Upper lobe of left lung (tissue), 4 donors: Measurements from ENCODE around the gene ADCY9.

Experiments used
- CTCF ChIP-seq, 6 experiments: fragments of 450-650 bp in 4 of 6; fragments of 200-600 bp in 2 of 6; sonication (generic) in 2 of 6; IDR thresholded peaks; one replicate each; pipeline ENCODE4 v1.5.1; 2016 to 2019; ENCODE audit warnings: antibody characterized with exemption in 6 of 6
- POLR2A ChIP-seq, 4 donors: fragments of 450-650 bp; IDR thresholded peaks; one replicate each; pipeline ENCODE4 v1.5.1; 2016 to 2017; ENCODE audit warnings: antibody characterized with exemption in 4 of 4, mild to moderate bottlenecking in 2 of 4

GRCh38 chr16:4103745-4104144 lies 12.5 kb downstream of the ADCY9 start:
- TF ChIP-seq POLR2A (IDR thresholded peaks at IDR 0.05) (no peak), CTCF (IDR thresholded peaks at IDR 0.05) (no peak)
